Measurements from ENCODE around the gene CFAP298. TPM values are rescaled to one million over a fixed set of nuclear protein-coding genes. Genes with fewer than 3 reads are reported as not detected.
"Not testable (repeated sequence)": the region's sequence is repeated elsewhere in the genome, so short reads cannot be mapped to it uniquely, and the experiment has no call there.

The CFAP298 gene
- total RNA-seq = 30.2 TPM

- DNase-seq = peak; percentile 96
These were observed at the start of gene CFAP298 for GRCh38 chr21:32612075-32612998. Gene CFAP298 (minus strand): TSS chr21:32612377. CDS start chr21:32612243, 134 bp downstream.

- DNase-seq = not testable (repeated sequence)
These were observed 49.0 kb upstream of the CFAP298 start for GRCh38 chr21:32661026-32661782.

- DNase-seq = no peak
These were observed 46.3 kb upstream of the CFAP298 start for GRCh38 chr21:32658524-32658923.

- DNase-seq = peak; percentile 3
These were observed 41.2 kb upstream of the CFAP298 start for GRCh38 chr21:32653326-32653901.

- DNase-seq = no peak
These were observed 36.0 kb upstream of the CFAP298 start for GRCh38 chr21:32648165-32648564.

GRCh38 chr21:32645261-32646182, 33.3 kb upstream of the CFAP298 start:
- DNase-seq = no peak

- DNase-seq = no peak
These were observed 29.8 kb upstream of the CFAP298 start for GRCh38 chr21:32641710-32642698.

GRCh38 chr21:32626621-32627196, 14.5 kb upstream of the CFAP298 start:
- DNase-seq = no peak

- DNase-seq = not testable (repeated sequence)
These were observed 6.0 kb upstream of the CFAP298 start for GRCh38 chr21:32618218-32618617.

GRCh38 chr21:32613436-32614043, 1.4 kb upstream of the CFAP298 start:
- no peak for DNase-seq

- no peak for DNase-seq
These were observed 791 bp upstream of the CFAP298 start for GRCh38 chr21:32612999-32613337.

- no peak for DNase-seq
These were observed 643 bp downstream of the CFAP298 start for GRCh38 chr21:32611471-32611997.

GRCh38 chr21:32610940-32611339, 1.2 kb downstream of the CFAP298 start:
- not testable (repeated sequence) for DNase-seq

- no peak for DNase-seq
These were observed 3.3 kb downstream of the CFAP298 start for GRCh38 chr21:32608851-32609250.

- DNase-seq = no peak
These were observed 6.7 kb downstream of the CFAP298 start for GRCh38 chr21:32605469-32605868.

GRCh38 chr21:32604464-32604863, 7.7 kb downstream of the CFAP298 start:
- DNase-seq = no peak

GRCh38 chr21:32603131-32603530, 9.0 kb downstream of the CFAP298 start:
- no peak for DNase-seq

- DNase-seq = no peak
These were observed 10.1 kb downstream of the CFAP298 start for GRCh38 chr21:32602099-32602498.

GRCh38 chr21:32599526-32599925, 12.7 kb downstream of the CFAP298 start:
- DNase-seq = no peak

All from tongue (tissue), 2 donors.